ENCODE results near the gene AIG1. TPM values are rescaled to one million over a fixed set of nuclear protein-coding genes. Genes with fewer than 3 reads are reported as not detected.

The AIG1 gene
- total and polyA plus RNA-seq, 2 of the 4 experiments (the other 2 are of a cell fraction) = 21.3 to 27.1 TPM

DNA sequence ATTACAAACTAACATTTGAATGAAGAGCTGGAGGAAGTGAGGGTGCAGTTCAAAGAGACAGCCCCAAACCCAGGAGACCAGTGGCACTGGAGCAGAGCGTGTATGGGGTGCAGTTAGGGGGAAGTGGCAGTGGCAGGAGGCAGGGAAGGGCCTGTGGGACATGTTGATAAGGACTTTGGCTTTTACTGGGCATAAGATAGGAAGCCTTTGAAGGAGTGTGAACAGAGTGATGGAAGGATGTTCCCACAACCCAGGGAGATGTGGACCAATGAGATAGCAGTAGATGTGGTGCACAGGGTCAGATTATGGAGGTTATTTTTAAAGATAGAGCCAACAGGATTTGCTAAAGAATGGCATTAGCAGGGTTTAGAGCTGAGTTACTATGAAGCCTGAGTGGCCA is 56.4 kb downstream of the AIG1 start:
- WGBS, 2 experiments (ENCODE audit: extremely low coverage in 2 of 2, insufficient read length in 1 of 2) = no CpG with 5 or more reads among the region's 1 CpG
- ATAC-seq (ENCODE audit: low read depth) = no peak

More for the DNA sequence above, 56.4 kb downstream of the AIG1 start:
- no peak for DNase-seq
- Histone ChIP-seq H3K79me1 (ENCODE audit: low read depth in 1 of 2, low read length in 2 of 2) (no peaks in the 10 kb centered on the region), H3K4me1 (ENCODE audit: control insufficient read depth, insufficient read depth, low read length) (no peaks in the 10 kb centered on the region; the same call in 1 of the 2 replicates), H3K27ac (ENCODE audit: insufficient read depth, low read length) (no peak overlapping the region), H2BK120ac (ENCODE audit: low read depth, low read length) (no peak overlapping the region), H2BK5ac (ENCODE audit: low read depth, low read length, poor library complexity, severe bottlenecking) (no peak overlapping the region), H3K9ac (ENCODE audit: low read depth, low read length) (no peak overlapping the region), H4K5ac (ENCODE audit: low read depth, low read length) (no peak overlapping the region), H2BK20ac (ENCODE audit: low read depth, low read length) (no peak overlapping the region), H3K9me1 (ENCODE audit: insufficient read depth, low read length) (0 out of 2 replicates have a peak, but pooled peaks cover 3% of the 10 kb centered on the region), H2AK5ac (ENCODE audit: low read depth, low read length) (no peak overlapping the region), H3K27me3 (ENCODE audit: control insufficient read depth, insufficient read depth, low read length) (no peaks in the 10 kb centered on the region), H4K20me1 (ENCODE audit: insufficient read depth, low read length) (no peaks in the 10 kb centered on the region), H2AFZ (replicated peaks; ENCODE audit: low read length, poor library complexity) (no peak overlapping the region), H3K9me3 (ENCODE audit: control insufficient read depth, insufficient read depth, low read length) (no peaks in the 10 kb centered on the region), H3K23ac (ENCODE audit: low read depth, low read length) (no peak overlapping the region), H3K36me3 (ENCODE audit: control insufficient read depth, insufficient read depth, low read length) (no peaks in the 10 kb centered on the region), H3K18ac (ENCODE audit: low read depth, low read length) (no peak overlapping the region), H3K56ac (ENCODE audit: extremely low read depth, insufficient read depth, low read length) (no peak overlapping the region), H4K8ac (ENCODE audit: low read depth in 2 of 2, low read length in 2 of 2) (no peak overlapping the region), H2BK15ac (ENCODE audit: low read depth, low read length) (no peak overlapping the region), H2AK9ac (replicated peaks; ENCODE audit: low read depth, low read length, poor library complexity) (peak overlapping the region; percentile 14), H4K91ac (ENCODE audit: insufficient read depth, low read depth, low read length) (no peak overlapping the region), H3K4ac (ENCODE audit: low read depth, low read length) (no peak overlapping the region), H3K14ac (replicated peaks; ENCODE audit: low read depth, low read length) (no peak overlapping the region), H3K4me3 (ENCODE audit: insufficient read depth, low read depth, low read length) (no peak overlapping the region), H3K4me2 (ENCODE audit: low read depth, low read length) (no peak overlapping the region)
- dilution Hi-C loops (cut with HindIII; ENCODE audit: low sequenced_read_pairs, unreplicated experiment) = no loop called here
- intact Hi-C loops (cut with micrococcal nuclease) = no loop called here
- no peak for TF ChIP-seq FOS (IDR thresholded peaks at IDR 0.05; ENCODE audit: low read depth, low read length)
- no peak for TF ChIP-seq BHLHE40 (IDR thresholded peaks at IDR 0.05; ENCODE audit: low read depth, low read length)
- no peak for TF ChIP-seq CEBPB (IDR thresholded peaks at IDR 0.05; ENCODE audit: low read depth, low read length)
- TF ChIP-seq RCOR1 (IDR thresholded peaks at IDR 0.05; ENCODE audit: insufficient replicate concordance, low read length) = no peak
- TF ChIP-seq, protein P1, sequence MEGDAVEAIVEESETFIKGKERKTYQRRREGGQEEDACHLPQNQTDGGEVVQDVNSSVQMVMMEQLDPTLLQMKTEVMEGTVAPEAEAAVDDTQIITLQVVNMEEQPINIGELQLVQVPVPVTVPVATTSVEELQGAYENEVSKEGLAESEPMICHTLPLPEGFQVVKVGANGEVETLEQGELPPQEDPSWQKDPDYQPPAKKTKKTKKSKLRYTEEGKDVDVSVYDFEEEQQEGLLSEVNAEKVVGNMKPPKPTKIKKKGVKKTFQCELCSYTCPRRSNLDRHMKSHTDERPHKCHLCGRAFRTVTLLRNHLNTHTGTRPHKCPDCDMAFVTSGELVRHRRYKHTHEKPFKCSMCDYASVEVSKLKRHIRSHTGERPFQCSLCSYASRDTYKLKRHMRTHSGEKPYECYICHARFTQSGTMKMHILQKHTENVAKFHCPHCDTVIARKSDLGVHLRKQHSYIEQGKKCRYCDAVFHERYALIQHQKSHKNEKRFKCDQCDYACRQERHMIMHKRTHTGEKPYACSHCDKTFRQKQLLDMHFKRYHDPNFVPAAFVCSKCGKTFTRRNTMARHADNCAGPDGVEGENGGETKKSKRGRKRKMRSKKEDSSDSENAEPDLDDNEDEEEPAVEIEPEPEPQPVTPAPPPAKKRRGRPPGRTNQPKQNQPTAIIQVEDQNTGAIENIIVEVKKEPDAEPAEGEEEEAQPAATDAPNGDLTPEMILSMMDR (conservative IDR thresholded peaks at IDR 0.05; ENCODE audit: low read depth, low read length) = no peak
- TF ChIP-seq, protein P2, sequence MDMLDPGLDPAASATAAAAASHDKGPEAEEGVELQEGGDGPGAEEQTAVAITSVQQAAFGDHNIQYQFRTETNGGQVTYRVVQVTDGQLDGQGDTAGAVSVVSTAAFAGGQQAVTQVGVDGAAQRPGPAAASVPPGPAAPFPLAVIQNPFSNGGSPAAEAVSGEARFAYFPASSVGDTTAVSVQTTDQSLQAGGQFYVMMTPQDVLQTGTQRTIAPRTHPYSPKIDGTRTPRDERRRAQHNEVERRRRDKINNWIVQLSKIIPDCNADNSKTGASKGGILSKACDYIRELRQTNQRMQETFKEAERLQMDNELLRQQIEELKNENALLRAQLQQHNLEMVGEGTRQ (IDR thresholded peaks at IDR 0.05; ENCODE audit: low read depth, low read length) = no peak
- no peak for TF ChIP-seq NFE2L2 (IDR thresholded peaks at IDR 0.05; ENCODE audit: low read depth, low read length)
- TF ChIP-seq, protein P3, sequence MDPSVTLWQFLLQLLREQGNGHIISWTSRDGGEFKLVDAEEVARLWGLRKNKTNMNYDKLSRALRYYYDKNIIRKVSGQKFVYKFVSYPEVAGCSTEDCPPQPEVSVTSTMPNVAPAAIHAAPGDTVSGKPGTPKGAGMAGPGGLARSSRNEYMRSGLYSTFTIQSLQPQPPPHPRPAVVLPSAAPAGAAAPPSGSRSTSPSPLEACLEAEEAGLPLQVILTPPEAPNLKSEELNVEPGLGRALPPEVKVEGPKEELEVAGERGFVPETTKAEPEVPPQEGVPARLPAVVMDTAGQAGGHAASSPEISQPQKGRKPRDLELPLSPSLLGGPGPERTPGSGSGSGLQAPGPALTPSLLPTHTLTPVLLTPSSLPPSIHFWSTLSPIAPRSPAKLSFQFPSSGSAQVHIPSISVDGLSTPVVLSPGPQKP (IDR thresholded peaks at IDR 0.05; ENCODE audit: borderline replicate concordance, low read depth, low read length) = no peak
- ChIA-PET POLR2A (ENCODE audit: unreplicated experiment) (no interaction called here), CTCF (interaction anchor here (0.6 kb wide), 1 partner anchor 203 kb away, joined by 4 read pairs; no protein-coding TSS in a partner anchor)
- BruUV-seq (replicated peaks) = no TSS peak
- in situ Hi-C loops (cut with MboI; ENCODE audit: low sequenced_read_pairs) = no loop called here
